ENCODE results near the gene DUSP11. TPM values are rescaled to one million over a fixed set of nuclear protein-coding genes. Genes with fewer than 3 reads are reported as not detected.
"Not testable (repeated sequence)": the region's sequence is repeated elsewhere in the genome, so short reads cannot be mapped to it uniquely, and the experiment has no call there.

DUSP11 gene
- total RNA-seq, 1 donor from 2014 or later: 30.3 TPM

- intact Hi-C loops (cut with micrococcal nuclease): no loop called here
Measured at GRCh38 chr2:73718851-73719621, 60.9 kb downstream of the DUSP11 start.

GRCh38 chr2:73718421-73718820 is 61.5 kb downstream of the DUSP11 start:
- intact Hi-C loops (cut with micrococcal nuclease): no loop called here

- intact Hi-C loops (cut with micrococcal nuclease): not testable (repeated sequence)
Measured at GRCh38 chr2:73717695-73718094, 62.2 kb downstream of the DUSP11 start.

GRCh38 chr2:73717251-73717606 is 62.7 kb downstream of the DUSP11 start:
- intact Hi-C loops (cut with micrococcal nuclease): no loop called here

- intact Hi-C loops (cut with micrococcal nuclease): no loop called here
Measured at GRCh38 chr2:73716543-73717250, 63.2 kb downstream of the DUSP11 start.

- intact Hi-C loops (cut with micrococcal nuclease): no loop called here
Measured at GRCh38 chr2:73714091-73714490, 65.8 kb downstream of the DUSP11 start.

Other genes starting within 250 kb of the DUSP11 start
- gene NAT8, start 137.7 kb downstream of the DUSP11 start, total RNA-seq: not detected in 2 replicates
- 42.1 and 44.4 TPM in 2 replicates for gene TPRKB, start 42.8 kb downstream of the DUSP11 start, total RNA-seq
- gene C2orf78, start 4.1 kb upstream of the DUSP11 start, total RNA-seq: not detected in 2 replicates
- gene STAMBP, start 48.9 kb upstream of the DUSP11 start, total RNA-seq: 35.9 and 37.0 TPM in 2 replicates
- gene ACTG2, start 112.9 kb upstream of the DUSP11 start, total RNA-seq: not detected in 2 replicates
- gene DGUOK, start 146.8 kb upstream of the DUSP11 start, total RNA-seq: 63.9 and 65.6 TPM in 2 replicates
- gene TET3, start 204.8 kb upstream of the DUSP11 start, total RNA-seq: 19.2 and 20.2 TPM in 2 replicates